ENCODE data around the gene ZNF771. TPM values are rescaled to one million over a fixed set of nuclear protein-coding genes. Genes with fewer than 3 reads are reported as not detected.
A peak's percentile ranks its signal among the peaks of the same experiment; 100 is the strongest.

The ZNF771 gene
- total and polyA plus RNA-seq, 2 donors (not counting 3 experiments of a cell fraction or from before 2014, with no cell fraction given), result 11.7 to 16.8 TPM

DNA sequence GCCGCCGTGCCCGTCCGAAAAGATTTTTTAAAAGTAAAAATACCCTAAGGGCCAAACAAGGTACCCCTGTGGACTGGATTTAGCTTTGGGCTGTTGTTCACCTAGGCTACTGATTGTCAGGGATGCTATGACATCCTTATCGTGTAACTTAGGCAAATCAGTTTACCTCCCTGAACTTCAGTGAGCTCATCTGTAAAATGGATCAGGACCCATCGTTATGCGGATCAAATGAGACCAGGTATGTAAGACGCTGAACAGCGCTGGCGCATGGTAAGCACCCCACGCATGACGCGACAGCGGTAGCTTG is 658 bp upstream of the ZNF771 start:
- Histone ChIP-seq H3K4me1 (ENCODE audit: control insufficient read depth, extremely low read depth, insufficient read depth, low read length) (peaks cover 22% of the 10 kb centered on the region), H4K20me1 (replicated peaks; ENCODE audit: control insufficient read depth, extremely low read depth, insufficient read depth, low read length) (no peaks in the 10 kb centered on the region), H3K27ac (ENCODE audit: insufficient read depth, low read depth, low read length) (no peak overlapping the region), H3K9ac (replicated peaks; ENCODE audit: extremely low read depth, insufficient read depth, low read length) (peak overlapping the region; percentile 80), H3K4me2 (ENCODE audit: insufficient read depth, low read length) (peak overlapping the region; percentile 59), H2AFZ (ENCODE audit: low read depth, low read length) (peak overlapping the region; percentile 53), H3K27me3 (ENCODE audit: control insufficient read depth in 2 of 2, insufficient read depth in 2 of 2, low read length in 2 of 2) (no peaks in the 10 kb centered on the region), H3K4me3 (replicated peaks in 1 of 3; ENCODE audit: insufficient read depth in 1 of 3, low read depth in 1 of 3, low read length in 3 of 3) (peak overlapping the region in 2 of 3 experiments; percentile 21 to 47), H3K79me2 (ENCODE audit: control insufficient read depth, insufficient read depth, low read length) (peaks cover 2% of the 10 kb centered on the region), H3K9me3 (replicated peaks; ENCODE audit: control insufficient read depth, insufficient read depth, low read length) (no peaks in the 10 kb centered on the region), H3K36me3 (ENCODE audit: control insufficient read depth in 2 of 2, extremely low read depth in 1 of 2, insufficient read depth in 2 of 2, low read length in 2 of 2) (peaks cover 0 to 2% of the 10 kb centered on the region in 2 experiments), H3K9me1 (replicated peaks; ENCODE audit: control insufficient read depth, extremely low read depth, insufficient read depth, low read length) (no peaks in the 10 kb centered on the region)
- BruUV-seq (replicated peaks), result TSS peak; percentile 92
- DNase-seq (ENCODE audit: low read depth, low spot score), result no peak
- intact Hi-C loops (cut with micrococcal nuclease), result loop anchor here (10.0 kb wide), 1 partner anchor 312 kb away; the partner anchor contains the start of genes TBX6 and YPEL3
- POLR2A ChIA-PET, result interaction anchor here (1.3 to 1.5 kb wide), 3 partner anchors 11 to 23 kb away, joined by 4 to 7 read pairs (median 6); partner anchors contain the start of gene DCTPP1
- dilution Hi-C loops (cut with MboI; ENCODE audit: extremely low pct_ligation_motif_present, low sequenced_read_pairs), result no loop called here
- no peak for FAIRE-seq
- CTCF ChIA-PET, result interaction anchor here (1.1 to 5.3 kb wide), 4 partner anchors 12 to 222 kb away, joined by 3 to 62 read pairs (median 5); partner anchors contain the start of gene ZNF48
- TF ChIP-seq EZH2 (IDR thresholded peaks at IDR 0.05; ENCODE audit: borderline replicate concordance, low read depth, low read length, severe bottlenecking), result no peak
- TF ChIP-seq POLR2A (IDR thresholded peaks at IDR 0.05; ENCODE audit: low read depth, low read length), result no peak
- TF ChIP-seq, protein P1, sequence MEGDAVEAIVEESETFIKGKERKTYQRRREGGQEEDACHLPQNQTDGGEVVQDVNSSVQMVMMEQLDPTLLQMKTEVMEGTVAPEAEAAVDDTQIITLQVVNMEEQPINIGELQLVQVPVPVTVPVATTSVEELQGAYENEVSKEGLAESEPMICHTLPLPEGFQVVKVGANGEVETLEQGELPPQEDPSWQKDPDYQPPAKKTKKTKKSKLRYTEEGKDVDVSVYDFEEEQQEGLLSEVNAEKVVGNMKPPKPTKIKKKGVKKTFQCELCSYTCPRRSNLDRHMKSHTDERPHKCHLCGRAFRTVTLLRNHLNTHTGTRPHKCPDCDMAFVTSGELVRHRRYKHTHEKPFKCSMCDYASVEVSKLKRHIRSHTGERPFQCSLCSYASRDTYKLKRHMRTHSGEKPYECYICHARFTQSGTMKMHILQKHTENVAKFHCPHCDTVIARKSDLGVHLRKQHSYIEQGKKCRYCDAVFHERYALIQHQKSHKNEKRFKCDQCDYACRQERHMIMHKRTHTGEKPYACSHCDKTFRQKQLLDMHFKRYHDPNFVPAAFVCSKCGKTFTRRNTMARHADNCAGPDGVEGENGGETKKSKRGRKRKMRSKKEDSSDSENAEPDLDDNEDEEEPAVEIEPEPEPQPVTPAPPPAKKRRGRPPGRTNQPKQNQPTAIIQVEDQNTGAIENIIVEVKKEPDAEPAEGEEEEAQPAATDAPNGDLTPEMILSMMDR (IDR thresholded peaks at IDR 0.05; ENCODE audit: extremely low read depth in 1 of 2, insufficient read depth in 1 of 2, low read depth in 1 of 2, low read length in 2 of 2), result no peak
- TF ChIP-seq FOS (IDR thresholded peaks at IDR 0.05; ENCODE audit: borderline replicate concordance, insufficient read depth, low read length), result no peak
- TF ChIP-seq, protein P2, sequence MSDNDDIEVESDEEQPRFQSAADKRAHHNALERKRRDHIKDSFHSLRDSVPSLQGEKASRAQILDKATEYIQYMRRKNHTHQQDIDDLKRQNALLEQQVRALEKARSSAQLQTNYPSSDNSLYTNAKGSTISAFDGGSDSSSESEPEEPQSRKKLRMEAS (IDR thresholded peaks at IDR 0.05; ENCODE audit: insufficient read depth, insufficient read length), result no peak
- no peak for TF ChIP-seq POLR2AphosphoS5 (IDR thresholded peaks at IDR 0.05; ENCODE audit: insufficient read depth, low read depth, low read length)
- TF ChIP-seq MYC (IDR thresholded peaks at IDR 0.05; ENCODE audit: low read depth, low read length), result no peak
- TF ChIP-seq GATA2 (IDR thresholded peaks at IDR 0.05; ENCODE audit: insufficient read depth, insufficient read length, low read depth, low read length), result no peak
- TF ChIP-seq JUN (IDR thresholded peaks at IDR 0.05; ENCODE audit: borderline replicate concordance, insufficient read depth, insufficient read length, low read depth), result no peak

Data from endothelial cell of umbilical vein (primary cell).